ENCODE results near the gene ZNF830. TPM values are rescaled to one million over a fixed set of nuclear protein-coding genes. Genes with fewer than 3 reads are reported as not detected.

ZNF830 gene
- total and polyA plus RNA-seq, 4 donors: 3.6 to 6.9 (median 4.6) TPM

DNA sequence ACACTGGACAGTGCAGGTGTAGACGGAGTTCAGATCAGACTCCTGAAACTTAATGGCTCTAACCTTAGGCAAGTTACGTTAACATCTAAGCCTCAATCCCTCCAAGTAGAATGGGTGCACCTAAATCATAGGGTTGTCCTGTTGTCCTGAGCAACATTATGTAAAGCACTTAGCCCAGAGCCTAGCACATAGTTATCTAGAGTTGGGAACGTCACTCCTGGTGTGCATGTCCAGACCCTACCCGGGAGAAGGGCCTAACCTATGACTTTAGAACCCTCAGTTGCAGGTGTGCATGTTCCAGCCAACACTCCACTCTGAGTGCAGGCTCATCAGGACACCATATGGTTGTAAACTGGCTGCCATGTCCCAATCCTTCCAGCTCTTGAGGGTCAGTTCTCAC lies 45.0 kb downstream of the ZNF830 start:
- H3K4me3 ChIP-seq (ENCODE audit: low read depth in 1 of 3, low read length in 3 of 3): no peak overlapping the region
- no peak overlapping the region for H3K27ac ChIP-seq (ENCODE audit: low read depth in 1 of 2, low read length in 2 of 2)
- H3K27me3 ChIP-seq (ENCODE audit: control insufficient read depth in 4 of 4, insufficient read depth in 4 of 4, low read length in 3 of 4): no peaks in the 10 kb centered on the region
- H3K9ac ChIP-seq (ENCODE audit: low read depth in 1 of 2, low read length in 2 of 2): no peak overlapping the region
- H3K9me3 ChIP-seq (ENCODE audit: control insufficient read depth in 4 of 4, low read length in 3 of 4): no peaks in the 10 kb centered on the region
- peaks cover under 1 to 18% (median 13%) of the 10 kb centered on the region in 4 donors for H3K36me3 ChIP-seq (ENCODE audit: control insufficient read depth in 4 of 4, insufficient read depth in 3 of 4, low read depth in 1 of 4, low read length in 3 of 4)
- TF ChIP-seq, protein P1, sequence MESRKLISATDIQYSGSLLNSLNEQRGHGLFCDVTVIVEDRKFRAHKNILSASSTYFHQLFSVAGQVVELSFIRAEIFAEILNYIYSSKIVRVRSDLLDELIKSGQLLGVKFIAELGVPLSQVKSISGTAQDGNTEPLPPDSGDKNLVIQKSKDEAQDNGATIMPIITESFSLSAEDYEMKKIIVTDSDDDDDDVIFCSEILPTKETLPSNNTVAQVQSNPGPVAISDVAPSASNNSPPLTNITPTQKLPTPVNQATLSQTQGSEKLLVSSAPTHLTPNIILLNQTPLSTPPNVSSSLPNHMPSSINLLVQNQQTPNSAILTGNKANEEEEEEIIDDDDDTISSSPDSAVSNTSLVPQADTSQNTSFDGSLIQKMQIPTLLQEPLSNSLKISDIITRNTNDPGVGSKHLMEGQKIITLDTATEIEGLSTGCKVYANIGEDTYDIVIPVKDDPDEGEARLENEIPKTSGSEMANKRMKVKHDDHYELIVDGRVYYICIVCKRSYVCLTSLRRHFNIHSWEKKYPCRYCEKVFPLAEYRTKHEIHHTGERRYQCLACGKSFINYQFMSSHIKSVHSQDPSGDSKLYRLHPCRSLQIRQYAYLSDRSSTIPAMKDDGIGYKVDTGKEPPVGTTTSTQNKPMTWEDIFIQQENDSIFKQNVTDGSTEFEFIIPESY (IDR thresholded peaks at IDR 0.05): no peak
- TF ChIP-seq RAD21 (IDR thresholded peaks at IDR 0.05) (no peak), HNF4A (conservative IDR thresholded peaks at IDR 0.05) (no peak), HNF4G (IDR thresholded peaks at IDR 0.05) (no peak), EGR1 (IDR thresholded peaks at IDR 0.05; ENCODE audit: low read depth in 2 of 2) (no peak)
- 95% methylated on average over 4 of the region's 4 CpGs for WGBS
- H3K4me1 ChIP-seq (ENCODE audit: control insufficient read depth in 4 of 4, insufficient read depth in 4 of 4, low read length in 3 of 4): no peaks in the 10 kb centered on the region
- no peak for DNase-seq (ENCODE audit: low spot score)

DNA sequence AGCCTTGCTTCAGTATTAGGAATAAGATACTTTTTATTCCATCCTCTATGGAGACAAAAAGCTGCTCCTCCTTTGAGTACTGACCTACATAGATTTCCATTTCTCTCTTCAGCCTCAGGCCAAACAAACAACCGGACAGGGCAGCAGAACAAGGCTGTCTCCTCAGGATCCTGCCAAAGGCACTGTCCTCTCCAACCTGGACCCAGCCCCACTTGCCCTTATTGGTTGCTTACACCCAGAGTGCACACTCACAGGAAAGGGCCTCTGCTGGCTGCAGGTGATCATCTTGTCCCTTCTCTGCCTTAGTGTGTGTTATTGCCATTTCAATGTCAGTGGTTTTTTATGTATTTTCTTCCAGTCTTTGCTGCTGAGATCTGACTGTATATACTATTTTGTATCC lies 45.6 kb downstream of the ZNF830 start:
- Histone ChIP-seq H3K9ac (ENCODE audit: low read depth in 1 of 2, low read length in 2 of 2) (no peak overlapping the region), H3K9me3 (ENCODE audit: control insufficient read depth in 4 of 4, low read length in 3 of 4) (no peaks in the 10 kb centered on the region), H3K27me3 (ENCODE audit: control insufficient read depth in 4 of 4, insufficient read depth in 4 of 4, low read length in 3 of 4) (no peaks in the 10 kb centered on the region), H3K4me3 (ENCODE audit: low read depth in 1 of 3, low read length in 3 of 3) (no peak overlapping the region), H3K4me1 (ENCODE audit: control insufficient read depth in 4 of 4, insufficient read depth in 4 of 4, low read length in 3 of 4) (no peaks in the 10 kb centered on the region), H3K36me3 (ENCODE audit: control insufficient read depth in 4 of 4, insufficient read depth in 3 of 4, low read depth in 1 of 4, low read length in 3 of 4) (peaks cover 5 to 24% (median 16%) of the 10 kb centered on the region in 4 donors), H3K27ac (ENCODE audit: low read depth in 1 of 2, low read length in 2 of 2) (no peak overlapping the region)
- no peak for DNase-seq (ENCODE audit: low spot score)
- WGBS: 71% methylated on average over 1 of the region's 1 CpG
- TF ChIP-seq HNF4A (conservative IDR thresholded peaks at IDR 0.05) (no peak), HNF4G (IDR thresholded peaks at IDR 0.05) (no peak), FOXA2 (IDR thresholded peaks at IDR 0.05) (no peak), SP1 (IDR thresholded peaks at IDR 0.05) (no peak), RAD21 (IDR thresholded peaks at IDR 0.05) (no peak), TAF1 (conservative IDR thresholded peaks at IDR 0.05) (no peak), EGR1 (IDR thresholded peaks at IDR 0.05; ENCODE audit: low read depth in 2 of 2) (no peak), FOXA1 (IDR thresholded peaks at IDR 0.05) (no peak)
- TF ChIP-seq, protein P2, sequence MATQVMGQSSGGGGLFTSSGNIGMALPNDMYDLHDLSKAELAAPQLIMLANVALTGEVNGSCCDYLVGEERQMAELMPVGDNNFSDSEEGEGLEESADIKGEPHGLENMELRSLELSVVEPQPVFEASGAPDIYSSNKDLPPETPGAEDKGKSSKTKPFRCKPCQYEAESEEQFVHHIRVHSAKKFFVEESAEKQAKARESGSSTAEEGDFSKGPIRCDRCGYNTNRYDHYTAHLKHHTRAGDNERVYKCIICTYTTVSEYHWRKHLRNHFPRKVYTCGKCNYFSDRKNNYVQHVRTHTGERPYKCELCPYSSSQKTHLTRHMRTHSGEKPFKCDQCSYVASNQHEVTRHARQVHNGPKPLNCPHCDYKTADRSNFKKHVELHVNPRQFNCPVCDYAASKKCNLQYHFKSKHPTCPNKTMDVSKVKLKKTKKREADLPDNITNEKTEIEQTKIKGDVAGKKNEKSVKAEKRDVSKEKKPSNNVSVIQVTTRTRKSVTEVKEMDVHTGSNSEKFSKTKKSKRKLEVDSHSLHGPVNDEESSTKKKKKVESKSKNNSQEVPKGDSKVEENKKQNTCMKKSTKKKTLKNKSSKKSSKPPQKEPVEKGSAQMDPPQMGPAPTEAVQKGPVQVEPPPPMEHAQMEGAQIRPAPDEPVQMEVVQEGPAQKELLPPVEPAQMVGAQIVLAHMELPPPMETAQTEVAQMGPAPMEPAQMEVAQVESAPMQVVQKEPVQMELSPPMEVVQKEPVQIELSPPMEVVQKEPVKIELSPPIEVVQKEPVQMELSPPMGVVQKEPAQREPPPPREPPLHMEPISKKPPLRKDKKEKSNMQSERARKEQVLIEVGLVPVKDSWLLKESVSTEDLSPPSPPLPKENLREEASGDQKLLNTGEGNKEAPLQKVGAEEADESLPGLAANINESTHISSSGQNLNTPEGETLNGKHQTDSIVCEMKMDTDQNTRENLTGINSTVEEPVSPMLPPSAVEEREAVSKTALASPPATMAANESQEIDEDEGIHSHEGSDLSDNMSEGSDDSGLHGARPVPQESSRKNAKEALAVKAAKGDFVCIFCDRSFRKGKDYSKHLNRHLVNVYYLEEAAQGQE (IDR thresholded peaks at IDR 0.05): no peak
- TF ChIP-seq, protein P3, sequence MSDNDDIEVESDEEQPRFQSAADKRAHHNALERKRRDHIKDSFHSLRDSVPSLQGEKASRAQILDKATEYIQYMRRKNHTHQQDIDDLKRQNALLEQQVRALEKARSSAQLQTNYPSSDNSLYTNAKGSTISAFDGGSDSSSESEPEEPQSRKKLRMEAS (IDR thresholded peaks at IDR 0.05): no peak
- TF ChIP-seq, protein P4, sequence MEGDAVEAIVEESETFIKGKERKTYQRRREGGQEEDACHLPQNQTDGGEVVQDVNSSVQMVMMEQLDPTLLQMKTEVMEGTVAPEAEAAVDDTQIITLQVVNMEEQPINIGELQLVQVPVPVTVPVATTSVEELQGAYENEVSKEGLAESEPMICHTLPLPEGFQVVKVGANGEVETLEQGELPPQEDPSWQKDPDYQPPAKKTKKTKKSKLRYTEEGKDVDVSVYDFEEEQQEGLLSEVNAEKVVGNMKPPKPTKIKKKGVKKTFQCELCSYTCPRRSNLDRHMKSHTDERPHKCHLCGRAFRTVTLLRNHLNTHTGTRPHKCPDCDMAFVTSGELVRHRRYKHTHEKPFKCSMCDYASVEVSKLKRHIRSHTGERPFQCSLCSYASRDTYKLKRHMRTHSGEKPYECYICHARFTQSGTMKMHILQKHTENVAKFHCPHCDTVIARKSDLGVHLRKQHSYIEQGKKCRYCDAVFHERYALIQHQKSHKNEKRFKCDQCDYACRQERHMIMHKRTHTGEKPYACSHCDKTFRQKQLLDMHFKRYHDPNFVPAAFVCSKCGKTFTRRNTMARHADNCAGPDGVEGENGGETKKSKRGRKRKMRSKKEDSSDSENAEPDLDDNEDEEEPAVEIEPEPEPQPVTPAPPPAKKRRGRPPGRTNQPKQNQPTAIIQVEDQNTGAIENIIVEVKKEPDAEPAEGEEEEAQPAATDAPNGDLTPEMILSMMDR (IDR thresholded peaks at IDR 0.05; ENCODE audit: low read depth, low read length, missing input control): no peak
